ENCODE data around the gene SCYGR8. TPM values are rescaled to one million over a fixed set of nuclear protein-coding genes. Genes with fewer than 3 reads are reported as not detected.

SCYGR8 gene
- polyA plus RNA-seq, 1 donor from 2014 or later = not detected

DNA sequence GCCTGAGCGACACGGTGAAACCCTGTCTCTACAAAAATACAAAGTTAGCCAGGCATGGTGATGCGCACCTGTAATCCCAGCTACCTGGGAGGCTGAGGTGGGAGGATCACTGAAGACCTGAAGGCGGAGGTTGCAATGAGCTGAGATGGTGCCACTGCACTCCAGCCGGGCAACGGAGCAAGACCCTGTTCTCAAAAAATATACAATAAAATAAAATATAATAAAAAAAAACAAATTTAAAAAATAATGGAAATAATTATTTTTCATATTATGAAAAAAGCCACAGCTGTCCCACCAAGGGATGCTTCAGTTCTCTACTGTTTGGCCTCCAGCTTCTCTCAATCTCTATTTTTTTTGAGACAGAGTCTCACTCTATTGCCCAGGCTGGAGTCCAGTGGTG lies 38.3 kb upstream of the SCYGR8 start:
- Histone ChIP-seq H3K9me3 (ENCODE audit: low read length) (no peaks in the 10 kb centered on the region), H3K27ac (ENCODE audit: low read length) (no peak overlapping the region), H3K79me2 (replicated peaks; ENCODE audit: insufficient read depth, low read length) (no peaks in the 10 kb centered on the region), H3K4me3 (ENCODE audit: low read length) (no peak overlapping the region), H3K4me2 (ENCODE audit: low read length) (no peak overlapping the region), H3K9ac (ENCODE audit: low read length) (no peak overlapping the region), H3K27me3 (ENCODE audit: insufficient read depth, low read depth, low read length) (no peaks in the 10 kb centered on the region), H3K36me3 (ENCODE audit: insufficient read depth, low read length) (no peaks in the 10 kb centered on the region), H4K20me1 (ENCODE audit: insufficient read depth) (no peaks in the 10 kb centered on the region), H3K9me2 (ENCODE audit: insufficient read depth, low read length) (no peaks in the 10 kb centered on the region), H3F3A (ENCODE audit: insufficient read depth, low read length, poor library complexity, severe bottlenecking) (no peaks in the 10 kb centered on the region), H2AFZ (ENCODE audit: low read depth, low read length) (no peak overlapping the region)
- TF ChIP-seq POLR2AphosphoS5 (IDR thresholded peaks at IDR 0.05) = no peak
- TF ChIP-seq, protein P1, sequence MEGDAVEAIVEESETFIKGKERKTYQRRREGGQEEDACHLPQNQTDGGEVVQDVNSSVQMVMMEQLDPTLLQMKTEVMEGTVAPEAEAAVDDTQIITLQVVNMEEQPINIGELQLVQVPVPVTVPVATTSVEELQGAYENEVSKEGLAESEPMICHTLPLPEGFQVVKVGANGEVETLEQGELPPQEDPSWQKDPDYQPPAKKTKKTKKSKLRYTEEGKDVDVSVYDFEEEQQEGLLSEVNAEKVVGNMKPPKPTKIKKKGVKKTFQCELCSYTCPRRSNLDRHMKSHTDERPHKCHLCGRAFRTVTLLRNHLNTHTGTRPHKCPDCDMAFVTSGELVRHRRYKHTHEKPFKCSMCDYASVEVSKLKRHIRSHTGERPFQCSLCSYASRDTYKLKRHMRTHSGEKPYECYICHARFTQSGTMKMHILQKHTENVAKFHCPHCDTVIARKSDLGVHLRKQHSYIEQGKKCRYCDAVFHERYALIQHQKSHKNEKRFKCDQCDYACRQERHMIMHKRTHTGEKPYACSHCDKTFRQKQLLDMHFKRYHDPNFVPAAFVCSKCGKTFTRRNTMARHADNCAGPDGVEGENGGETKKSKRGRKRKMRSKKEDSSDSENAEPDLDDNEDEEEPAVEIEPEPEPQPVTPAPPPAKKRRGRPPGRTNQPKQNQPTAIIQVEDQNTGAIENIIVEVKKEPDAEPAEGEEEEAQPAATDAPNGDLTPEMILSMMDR (IDR thresholded peaks at IDR 0.05; ENCODE audit: poor library complexity, severe bottlenecking) = no peak
- TF ChIP-seq TAF1 (IDR thresholded peaks at IDR 0.05; ENCODE audit: low read depth) = no peak
- TF ChIP-seq EZH2 (IDR thresholded peaks at IDR 0.05; ENCODE audit: borderline replicate concordance, insufficient read depth, low read length, poor library complexity, severe bottlenecking) = no peak
- no peak for TF ChIP-seq MXI1 (conservative IDR thresholded peaks at IDR 0.05; ENCODE audit: poor library complexity, severe bottlenecking)
- no peak for TF ChIP-seq EP300 (conservative IDR thresholded peaks at IDR 0.05; ENCODE audit: poor library complexity, severe bottlenecking)
- TF ChIP-seq, protein P2, sequence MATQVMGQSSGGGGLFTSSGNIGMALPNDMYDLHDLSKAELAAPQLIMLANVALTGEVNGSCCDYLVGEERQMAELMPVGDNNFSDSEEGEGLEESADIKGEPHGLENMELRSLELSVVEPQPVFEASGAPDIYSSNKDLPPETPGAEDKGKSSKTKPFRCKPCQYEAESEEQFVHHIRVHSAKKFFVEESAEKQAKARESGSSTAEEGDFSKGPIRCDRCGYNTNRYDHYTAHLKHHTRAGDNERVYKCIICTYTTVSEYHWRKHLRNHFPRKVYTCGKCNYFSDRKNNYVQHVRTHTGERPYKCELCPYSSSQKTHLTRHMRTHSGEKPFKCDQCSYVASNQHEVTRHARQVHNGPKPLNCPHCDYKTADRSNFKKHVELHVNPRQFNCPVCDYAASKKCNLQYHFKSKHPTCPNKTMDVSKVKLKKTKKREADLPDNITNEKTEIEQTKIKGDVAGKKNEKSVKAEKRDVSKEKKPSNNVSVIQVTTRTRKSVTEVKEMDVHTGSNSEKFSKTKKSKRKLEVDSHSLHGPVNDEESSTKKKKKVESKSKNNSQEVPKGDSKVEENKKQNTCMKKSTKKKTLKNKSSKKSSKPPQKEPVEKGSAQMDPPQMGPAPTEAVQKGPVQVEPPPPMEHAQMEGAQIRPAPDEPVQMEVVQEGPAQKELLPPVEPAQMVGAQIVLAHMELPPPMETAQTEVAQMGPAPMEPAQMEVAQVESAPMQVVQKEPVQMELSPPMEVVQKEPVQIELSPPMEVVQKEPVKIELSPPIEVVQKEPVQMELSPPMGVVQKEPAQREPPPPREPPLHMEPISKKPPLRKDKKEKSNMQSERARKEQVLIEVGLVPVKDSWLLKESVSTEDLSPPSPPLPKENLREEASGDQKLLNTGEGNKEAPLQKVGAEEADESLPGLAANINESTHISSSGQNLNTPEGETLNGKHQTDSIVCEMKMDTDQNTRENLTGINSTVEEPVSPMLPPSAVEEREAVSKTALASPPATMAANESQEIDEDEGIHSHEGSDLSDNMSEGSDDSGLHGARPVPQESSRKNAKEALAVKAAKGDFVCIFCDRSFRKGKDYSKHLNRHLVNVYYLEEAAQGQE (IDR thresholded peaks at IDR 0.05; ENCODE audit: borderline replicate concordance) = no peak
- TF ChIP-seq SMC3 (conservative IDR thresholded peaks at IDR 0.05; ENCODE audit: poor library complexity) = no peak
- TF ChIP-seq RAD21 (conservative IDR thresholded peaks at IDR 0.05) = no peak

DNA sequence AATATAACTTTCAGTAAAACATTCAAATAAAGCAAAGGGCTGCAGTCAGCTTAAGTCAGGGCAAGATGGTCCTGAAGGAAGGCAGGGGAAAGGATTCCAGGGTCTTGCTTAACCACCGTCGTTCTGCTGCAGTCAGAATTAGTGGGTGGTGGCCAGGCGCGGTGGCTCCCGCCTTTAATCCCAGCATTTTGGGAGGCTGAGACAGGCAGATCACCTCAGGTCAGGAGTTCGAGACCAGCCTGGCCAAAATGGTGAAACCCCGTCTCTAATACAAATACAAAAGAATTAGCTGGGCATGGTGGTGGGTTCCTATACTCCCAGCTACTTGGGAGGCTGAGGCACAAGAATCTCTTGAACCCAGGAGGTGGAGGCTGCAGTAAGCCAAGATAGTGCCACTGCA lies 34.7 kb upstream of the SCYGR8 start:
- no peaks in the 10 kb centered on the region for H3K9me3 ChIP-seq (ENCODE audit: low read length)
- H3K9ac ChIP-seq (ENCODE audit: low read length) = no peak overlapping the region
- no peaks in the 10 kb centered on the region for H3F3A ChIP-seq (ENCODE audit: insufficient read depth, low read length, poor library complexity, severe bottlenecking)
- H2AFZ ChIP-seq (ENCODE audit: low read depth, low read length) = no peak overlapping the region
- H4K20me1 ChIP-seq (ENCODE audit: insufficient read depth) = no peaks in the 10 kb centered on the region
- no peak for TF ChIP-seq TAF1 (IDR thresholded peaks at IDR 0.05; ENCODE audit: low read depth)
- TF ChIP-seq EP300 (conservative IDR thresholded peaks at IDR 0.05; ENCODE audit: poor library complexity, severe bottlenecking) = no peak
- TF ChIP-seq EZH2 (IDR thresholded peaks at IDR 0.05; ENCODE audit: borderline replicate concordance, insufficient read depth, low read length, poor library complexity, severe bottlenecking) = no peak
- TF ChIP-seq RAD21 (conservative IDR thresholded peaks at IDR 0.05) = no peak
- no peak for TF ChIP-seq SMC3 (conservative IDR thresholded peaks at IDR 0.05; ENCODE audit: poor library complexity)
- no peak for TF ChIP-seq MXI1 (conservative IDR thresholded peaks at IDR 0.05; ENCODE audit: poor library complexity, severe bottlenecking)
- TF ChIP-seq, protein P2 (IDR thresholded peaks at IDR 0.05; ENCODE audit: borderline replicate concordance) = no peak
- TF ChIP-seq, protein P1 (IDR thresholded peaks at IDR 0.05; ENCODE audit: poor library complexity, severe bottlenecking) = no peak
- H3K27ac ChIP-seq (ENCODE audit: low read length) = no peak overlapping the region
- no peaks in the 10 kb centered on the region for H3K79me2 ChIP-seq (replicated peaks; ENCODE audit: insufficient read depth, low read length)
- H3K4me2 ChIP-seq (ENCODE audit: low read length) = no peak overlapping the region
- H3K4me3 ChIP-seq (ENCODE audit: low read length) = no peak overlapping the region
- no peaks in the 10 kb centered on the region for H3K36me3 ChIP-seq (ENCODE audit: insufficient read depth, low read length)
- H3K9me2 ChIP-seq (ENCODE audit: insufficient read depth, low read length) = no peaks in the 10 kb centered on the region
- H3K27me3 ChIP-seq (ENCODE audit: insufficient read depth, low read depth, low read length) = no peaks in the 10 kb centered on the region

All from neural cell (in vitro differentiated cells).